ENCODE measurements around the gene SLC35D2.
"Not testable (repeated sequence)": the region's sequence is repeated elsewhere in the genome, so short reads cannot be mapped to it uniquely, and the experiment has no call there.

- not testable (repeated sequence) for TF ChIP-seq CTCF, POLR2A, POLR2AphosphoS5 (IDR thresholded peaks at IDR 0.05)
These were observed 8.0 kb downstream of the SLC35D2 start for GRCh38 chr9:96375507-96375906.
